HepG2 (cell line): Measurements from ENCODE around the gene ISCU. TPM values are rescaled to one million over a fixed set of nuclear protein-coding genes. Genes with fewer than 3 reads are reported as not detected.

Experiments
- ATAC-seq: fragments of 200-7000 bp; cut with Tn5 transposase; 3 replicates; pipeline ENCODE4 v1.9.1; 2020; ENCODE audit warnings: mild to moderate bottlenecking, moderate library complexity
- BruUV-seq: library from RNA; stranded (reverse); fragments of 400-500 nt; replicated peaks from 2 replicates; lab custom pipeline; 2021; lab: Mats Ljungman, UMichigan
- CTCF ChIA-PET: fragments of 300-600 bp; formaldehyde crosslinking; extraction: SDS; loops from one replicate; lab custom pipeline; 2021; ENCODE audit warnings: low total read pairs, inconsistent platforms, low intra/inter-chr PET ratio; lab: Yijun Ruan, JAX
- POLR2A ChIA-PET: fragments of 350-600 bp; sonication (Branson Sonifier 250); formaldehyde crosslinking; loops from one replicate; lab custom pipeline; 2020; ENCODE audit warnings: antibody characterized with exemption, inconsistent platforms; lab: Yijun Ruan, JAX
- DNase-seq: peaks from one replicate; pipeline ENCODE4 v3.0.0-alpha.2; 2015; ENCODE audit warnings: low spot score
- FAIRE-seq: peaks from 3 replicates; lab custom pipeline; 2011; peaks lifted over from hg19 to GRCh38; lab: Jason Lieb, UNC
- H2AFZ ChIP-seq: one replicate; pipeline ENCODE4 v1.6.1; 2011; ENCODE audit warnings: low read length, inconsistent platforms
- H3K27ac ChIP-seq: fragments of 300-600 bp; 3 replicates; pipeline ENCODE4 v1.8.0; 2011; ENCODE audit warnings: mixed run types, mild to moderate bottlenecking, mixed read lengths, low read length, inconsistent platforms; ENCODE audit not compliant: insufficient read depth; ENCODE audit errors: extremely low read length
- H3K27me3 ChIP-seq, 2 experiments: fragments of 200-600 bp in 1 of 2; 2 replicates in 1 of 2; 3 replicates in 1 of 2; pipeline versions ENCODE4 v1.6.0 to v1.8.0; 2011; ENCODE audit warnings: low read length in 2 of 2, mild to moderate bottlenecking in 2 of 2, moderate library complexity in 2 of 2, inconsistent platforms in 1 of 2; ENCODE audit not compliant: insufficient read depth in 2 of 2, control insufficient read depth in 1 of 2
- H3K36me3 ChIP-seq, 2 experiments: fragments of 200-600 bp in 1 of 2; replicated peaks in 1 of 2; 2 replicates in 1 of 2; 3 replicates in 1 of 2; pipeline versions ENCODE4 v1.5.1 to v1.8.0; 2011; ENCODE audit warnings: low read length in 2 of 2, inconsistent platforms in 1 of 2; ENCODE audit not compliant: insufficient read depth in 2 of 2, control insufficient read depth in 1 of 2
- H3K4me1 ChIP-seq: 2 replicates; pipeline ENCODE4 v1.5.1; 2012; ENCODE audit warnings: low read length, inconsistent platforms; ENCODE audit not compliant: insufficient read depth
- H3K4me2 ChIP-seq: 2 replicates; pipeline ENCODE4 v1.6.0; 2011; ENCODE audit warnings: low read depth, low read length, inconsistent platforms
- H3K4me3 ChIP-seq, 3 experiments: fragments of 200-600 bp in 1 of 3; sonication (generic), shearing (Covaris generic) in 1 of 3; replicated peaks in 1 of 3; 2 replicates each; pipeline ENCODE4 v1.5.1; 2011 to 2016; ENCODE audit warnings: low read length in 3 of 3, inconsistent platforms in 2 of 3, low read depth in 2 of 3, mild to moderate bottlenecking in 2 of 3, control low read depth in 1 of 3, mixed read lengths in 1 of 3; ENCODE audit not compliant: insufficient read depth in 1 of 3
- H3K79me2 ChIP-seq: one replicate; pipeline ENCODE4 v1.6.1; 2011; ENCODE audit warnings: low read length, inconsistent platforms; ENCODE audit not compliant: insufficient read depth
- H3K9ac ChIP-seq: 2 replicates; pipeline ENCODE4 v1.6.0; 2011; ENCODE audit warnings: mild to moderate bottlenecking, low read depth, low read length, inconsistent platforms; ENCODE audit not compliant: insufficient read depth
- H3K9me3 ChIP-seq: 2 replicates; pipeline ENCODE4 v1.5.1; 2012; ENCODE audit warnings: mild to moderate bottlenecking, low read length
- H4K20me1 ChIP-seq: 2 replicates; pipeline ENCODE4 v1.6.0; 2011; ENCODE audit warnings: inconsistent platforms, mild to moderate bottlenecking, low read length, moderate library complexity; ENCODE audit not compliant: insufficient read depth
- AGO1 ChIP-seq: fragments of 200-400 bp; formaldehyde crosslinking; IDR thresholded peaks from 2 replicates; pipeline ENCODE4 v1.6.1; 2017; ENCODE audit warnings: mild to moderate bottlenecking, low read depth, low read length, moderate library complexity; ENCODE audit not compliant: poor library complexity, severe bottlenecking
- CBFB ChIP-seq: sonication (generic); formaldehyde crosslinking; IDR thresholded peaks from 2 replicates; pipeline ENCODE4 v1.4.0; 2020; ENCODE audit warnings: missing genetic modification reagents
- CREB1 ChIP-seq, 2 experiments: fragments of 450-650 bp in 1 of 2; IDR thresholded peaks; 2 replicates each; pipeline ENCODE4 v1.6.1; 2016 to 2017; ENCODE audit warnings: control low read depth in 1 of 2, mild to moderate bottlenecking in 1 of 2, missing compliant biosample characterization in 1 of 2, missing genetic modification characterization in 1 of 2
- DR1 ChIP-seq: sonication (generic); formaldehyde crosslinking; IDR thresholded peaks from 2 replicates; pipeline ENCODE4 v1.8.0; 2021; ENCODE audit warnings: mild to moderate bottlenecking, missing genetic modification reagents, inconsistent platforms
- FOSL2 ChIP-seq: sonication (generic); formaldehyde crosslinking; IDR thresholded peaks from 2 replicates; pipeline ENCODE4 v1.4.0; 2020; ENCODE audit warnings: missing genetic modification reagents
- FOXK1 ChIP-seq: sonication (generic); formaldehyde crosslinking; IDR thresholded peaks from 2 replicates; pipeline ENCODE4 v1.4.0; 2020; ENCODE audit warnings: low read depth, missing genetic modification reagents, borderline replicate concordance
- GABPA ChIP-seq, 2 experiments: IDR thresholded peaks; 2 replicates each; pipeline ENCODE4 v1.6.1; 2011 to 2016; ENCODE audit warnings: low read depth in 2 of 2, low read length in 1 of 2, missing biosample characterization in 1 of 2, missing genetic modification characterization in 1 of 2
- GMEB1 ChIP-seq: sonication (generic); formaldehyde crosslinking; IDR thresholded peaks from 2 replicates; pipeline ENCODE4 v1.5.1; 2020; ENCODE audit warnings: missing genetic modification reagents, mild to moderate bottlenecking, borderline replicate concordance
- HMGXB4 ChIP-seq, 2 experiments: sonication (generic) in 1 of 2; formaldehyde crosslinking in 1 of 2; IDR thresholded peaks; 2 replicates each; pipeline versions ENCODE4 v1.4.0 to v1.6.1; 2018 to 2020; ENCODE audit warnings: missing genetic modification reagents in 2 of 2, borderline replicate concordance in 1 of 2, low read depth in 1 of 2, mild to moderate bottlenecking in 1 of 2, missing biosample characterization in 1 of 2
- NCOR1 ChIP-seq: fragments of 200-600 bp; sonication (generic); IDR thresholded peaks from 2 replicates; pipeline ENCODE4 v1.7.0; 2017; ENCODE audit warnings: antibody characterized with exemption, low read length, borderline replicate concordance
- PBX2 ChIP-seq: IDR thresholded peaks from 2 replicates; pipeline ENCODE4 v1.6.1; 2016; ENCODE audit warnings: control low read depth
- RARA ChIP-seq: IDR thresholded peaks from 2 replicates; pipeline ENCODE4 v1.6.1; 2016; ENCODE audit warnings: missing genetic modification reagents, missing compliant biosample characterization
- U2AF2 ChIP-seq: fragments of 200-400 bp; formaldehyde crosslinking; IDR thresholded peaks from 2 replicates; pipeline ENCODE4 v1.6.1; 2017; ENCODE audit warnings: low read depth, mild to moderate bottlenecking, low read length
- ZNF138 ChIP-seq: sonication (generic); formaldehyde crosslinking; IDR thresholded peaks from 2 replicates; pipeline ENCODE4 v1.5.0; 2020; ENCODE audit warnings: mild to moderate bottlenecking, low read depth, missing genetic modification reagents
- ZNF234 ChIP-seq: sonication (generic); formaldehyde crosslinking; conservative IDR thresholded peaks from 2 replicates; pipeline ENCODE4 v1.5.1; 2020; ENCODE audit warnings: mild to moderate bottlenecking, missing genetic modification reagents
- ZNF382 ChIP-seq: sonication (generic); formaldehyde crosslinking; IDR thresholded peaks from 2 replicates; pipeline ENCODE4 v1.5.0; 2020; ENCODE audit warnings: missing genetic modification reagents, mild to moderate bottlenecking, borderline replicate concordance
- ZNF432 ChIP-seq: sonication (generic); formaldehyde crosslinking; IDR thresholded peaks from 2 replicates; pipeline ENCODE4 v1.5.0; 2020; ENCODE audit warnings: missing genetic modification reagents, mild to moderate bottlenecking, borderline replicate concordance
- ZNF510 ChIP-seq: sonication (generic); formaldehyde crosslinking; IDR thresholded peaks from 2 replicates; pipeline ENCODE4 v1.4.0; 2020; ENCODE audit warnings: low read depth, mild to moderate bottlenecking, missing genetic modification reagents
- ZNF777 ChIP-seq: sonication (generic); formaldehyde crosslinking; IDR thresholded peaks from 2 replicates; pipeline ENCODE4 v1.4.0; 2020; ENCODE audit warnings: missing genetic modification reagents
- WGBS: methylation state at CpG from one replicate; pipeline ENCODE4 v1.1.6; 2017; ENCODE audit warnings: low lambda C conversion rate; 5-methylcytosine and 5-hydroxymethylcytosine counted together
- in situ Hi-C: cut with HindIII; loops from 2 replicates; pipeline ENCODE4 v1.10.0; 2017; ENCODE audit warnings: low pct_unique_long_range_greater_than_20kb; ENCODE audit not compliant: extremely low pct_ligation_motif_present
- intact Hi-C: fragments of 100-400 bp; cut with micrococcal nuclease; formaldehyde crosslinking; loops from one replicate; pipeline ENCODE4 v1.10.0; 2022; ENCODE audit not compliant: unreplicated experiment
- polyA plus RNA-seq, 8 experiments: library from polyadenylated mRNA; depleted of rRNA in 3 of 8; stranded (reverse) in 7 of 8; unstranded in 1 of 8; fragments of >200 nt; fragmentation: Illumina TruSeq in 4 of 8; extraction: Trizol in 4 of 8; gene quantifications; 2 replicates each; pipeline versions ENCODE4 v1.2.1 to v1.2.3, GENCODE V29; 2011 to 2016; ENCODE audit warnings: low read depth in 4 of 8, missing spikeins in 1 of 8, mixed read lengths in 1 of 8; ENCODE audit not compliant: insufficient read depth in 1 of 8
- total RNA-seq, 5 experiments: library from RNA; depleted of rRNA; stranded (reverse); fragments of >200 nt; fragmentation: Illumina TruSeq; extraction: Trizol; gene quantifications; 2 replicates each; pipeline ENCODE4 v1.2.3, GENCODE V29; 2016; ENCODE audit warnings: low read depth in 1 of 5

ISCU gene
- total and polyA plus RNA-seq, 2 of the 13 experiments (the other 11 are each of a cell fraction or from before 2014, with no cell fraction given) = 94.4 to 107 TPM

- Histone ChIP-seq H2AFZ (no peak overlapping the region), H3K9me3 (no peaks in the 10 kb centered on the region), H3K27ac (no peak overlapping the region), H3K27me3 (peaks cover 3 to 13% of the 10 kb centered on the region in 2 experiments; a peak in 2 of 5 replicates), H4K20me1 (no peaks in the 10 kb centered on the region), H3K4me2 (no peak overlapping the region), H3K36me3 (no peaks in the 10 kb centered on the region), H3K79me2 (no peaks in the 10 kb centered on the region), H3K9ac (no peak overlapping the region), H3K4me3 (no peak overlapping the region), H3K4me1 (peaks cover 12% of the 10 kb centered on the region)
- 49% methylated on average over 3 of the region's 3 CpGs for WGBS
- in situ Hi-C loops (no loop called here), intact Hi-C loops (no loop called here)
- no TSS peak for BruUV-seq
- DNase-seq (peak; percentile 23), ATAC-seq (peak; percentile 12), FAIRE-seq (no peak)
- ChIA-PET POLR2A (no interaction called here), CTCF (no interaction called here)
- TF ChIP-seq GMEB1 (CRISPR knock-in tag) = no peak
- TF ChIP-seq RARA (CRISPR knock-in tag) = peak; percentile 58
- no peak for TF ChIP-seq GABPA (IDR thresholded peaks at IDR 0.05; ENCODE audit: low read depth, low read length)
- TF ChIP-seq GABPA (CRISPR knock-in tag; IDR thresholded peaks at IDR 0.05; ENCODE audit: low read depth) = no peak
- no peak for TF ChIP-seq ZNF777 (CRISPR knock-in tag)
- no peak for TF ChIP-seq ZNF510 (CRISPR knock-in tag)
- TF ChIP-seq FOXK1 = no peak
- no peak for TF ChIP-seq CBFB (CRISPR knock-in tag)
- TF ChIP-seq AGO1 = no peak
- no peak for TF ChIP-seq ZNF138
- no peak for TF ChIP-seq U2AF2
- TF ChIP-seq NCOR1 = peak; percentile 29; the same call in 1 of the 2 replicates
- TF ChIP-seq FOSL2 (CRISPR knock-in tag) = peak; percentile 85
- TF ChIP-seq ZNF234 (CRISPR knock-in tag) = no peak
- no peak for TF ChIP-seq CREB1 (IDR thresholded peaks at IDR 0.05)
- TF ChIP-seq CREB1 (CRISPR knock-in tag; IDR thresholded peaks at IDR 0.05) = no peak
- no peak for TF ChIP-seq ZNF382 (CRISPR knock-in tag)
- no peak for TF ChIP-seq ZNF432
- no peak for TF ChIP-seq PBX2 (CRISPR knock-in tag)
- no peak for TF ChIP-seq HMGXB4 (CRISPR knock-in tag; IDR thresholded peaks at IDR 0.05; ENCODE audit: borderline replicate concordance in 1 of 2, low read depth in 1 of 2)
- TF ChIP-seq DR1 (CRISPR knock-in tag) = no peak
These were observed 42.7 kb downstream of the ISCU start for GRCh38 chr12:108605000-108605689.
